Left forelimb (tissue), 1 donor: ENCODE results near the gene MAMDC2.

ENCODE experiments used
- DNase-seq: peaks from one replicate; pipeline ENCODE4 v3.0.0-alpha.2; 2018; ENCODE audit warnings: low spot score

MAMDC2 gene

GRCh38 chr9:70065572-70065971 is 21.9 kb downstream of the MAMDC2 start:
- DNase-seq: no peak

DNA sequence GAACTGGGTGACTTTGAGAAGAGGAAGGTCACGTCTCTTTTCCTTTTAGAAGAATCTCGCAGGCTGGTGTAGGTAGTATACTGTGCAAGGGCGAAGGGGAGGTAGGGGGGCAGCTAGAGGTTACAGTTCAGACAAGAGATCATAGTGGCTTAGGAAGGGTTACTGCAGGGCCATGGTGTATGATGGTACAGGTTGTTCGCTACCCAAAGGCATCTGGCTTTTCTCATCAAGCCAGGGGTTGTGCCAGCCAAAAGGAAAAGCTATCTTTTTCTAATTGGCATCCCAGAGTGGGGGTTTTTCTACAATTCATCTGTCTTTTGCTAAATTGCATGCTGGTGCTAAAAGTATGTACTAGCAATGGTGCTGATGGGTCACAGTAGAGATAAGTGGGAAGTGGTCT is 22.8 kb downstream of the MAMDC2 start:
- DNase-seq: no peak

DNA sequence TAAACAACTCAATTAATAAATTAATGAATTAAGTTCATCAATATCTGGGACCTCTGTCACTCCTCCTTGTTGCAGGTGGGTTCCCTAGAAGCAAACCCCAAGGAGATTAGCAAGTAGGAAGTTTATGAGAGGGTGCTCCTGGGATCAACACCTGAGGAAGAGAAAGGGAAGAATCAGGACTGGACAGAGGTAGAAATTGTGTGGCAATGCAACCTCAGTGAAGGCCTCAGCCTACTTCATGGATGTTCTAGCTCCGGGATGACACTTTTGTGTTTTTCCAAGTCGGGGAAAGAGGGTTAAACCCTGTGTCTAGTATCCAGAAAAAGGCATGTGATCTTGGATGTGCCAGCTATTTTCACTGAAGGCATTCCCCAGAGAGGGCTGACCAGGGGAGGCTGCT is 23.2 kb downstream of the MAMDC2 start:
- no peak for DNase-seq

- DNase-seq: no peak
These were observed 26.1 kb downstream of the MAMDC2 start for GRCh38 chr9:70069704-70070103.

GRCh38 chr9:70073193-70073592 is 29.5 kb downstream of the MAMDC2 start:
- no peak for DNase-seq

DNA sequence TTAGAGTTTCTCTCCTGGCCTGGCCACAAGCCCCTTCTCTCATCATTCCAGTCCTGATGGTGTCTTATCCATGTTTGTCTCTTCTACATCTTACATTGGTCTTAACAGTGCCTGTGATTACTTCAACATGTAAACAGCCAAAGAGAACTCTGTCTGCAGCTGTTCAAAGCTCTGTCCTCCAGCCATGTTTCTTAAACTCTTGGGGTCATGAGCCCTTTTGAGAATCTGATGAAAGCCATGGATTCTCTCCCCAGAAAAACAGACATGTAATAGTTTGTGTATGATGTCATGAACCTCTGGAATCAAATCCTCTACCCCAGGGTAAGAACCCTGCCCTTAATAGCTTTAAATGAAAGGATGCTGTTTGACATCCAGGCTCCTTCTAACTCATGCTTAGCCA is 30.1 kb downstream of the MAMDC2 start:
- no peak for DNase-seq

GRCh38 chr9:70076678-70077077 is 33.0 kb downstream of the MAMDC2 start:
- no peak for DNase-seq

- no peak for DNase-seq
These were observed 35.9 kb downstream of the MAMDC2 start for GRCh38 chr9:70079417-70080037.

DNA sequence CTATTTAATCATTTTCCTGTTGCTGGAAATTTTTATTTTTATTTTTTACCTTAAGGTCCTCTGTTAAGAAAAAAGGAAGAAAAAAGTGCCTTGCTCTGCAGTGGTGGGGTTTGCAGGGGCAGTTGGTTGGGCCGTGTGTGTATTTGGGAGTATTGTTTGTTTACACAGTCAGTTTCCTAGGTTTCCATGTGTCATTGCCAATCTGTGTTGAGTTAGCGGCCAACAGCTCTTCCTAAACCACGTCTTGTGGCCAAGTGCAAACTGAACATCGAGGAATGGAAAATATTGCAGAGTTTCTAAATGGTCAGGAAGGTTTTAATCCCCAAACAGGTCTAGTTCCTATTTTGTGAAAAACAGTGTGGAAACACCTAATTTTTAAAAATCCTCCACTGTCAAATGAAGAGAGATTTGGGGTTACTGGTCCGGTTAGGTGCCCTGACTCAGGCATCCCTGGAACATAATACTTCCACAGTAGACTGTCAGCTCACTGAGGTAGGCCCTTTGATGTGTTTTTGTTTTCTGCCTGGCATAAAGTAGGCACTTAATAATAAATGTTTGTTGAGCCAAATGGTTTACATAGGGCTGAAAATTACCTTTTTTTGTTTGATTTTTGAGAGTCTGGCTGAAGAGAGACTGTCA is 37.0 kb downstream of the MAMDC2 start:
- DNase-seq: no peak

DNA sequence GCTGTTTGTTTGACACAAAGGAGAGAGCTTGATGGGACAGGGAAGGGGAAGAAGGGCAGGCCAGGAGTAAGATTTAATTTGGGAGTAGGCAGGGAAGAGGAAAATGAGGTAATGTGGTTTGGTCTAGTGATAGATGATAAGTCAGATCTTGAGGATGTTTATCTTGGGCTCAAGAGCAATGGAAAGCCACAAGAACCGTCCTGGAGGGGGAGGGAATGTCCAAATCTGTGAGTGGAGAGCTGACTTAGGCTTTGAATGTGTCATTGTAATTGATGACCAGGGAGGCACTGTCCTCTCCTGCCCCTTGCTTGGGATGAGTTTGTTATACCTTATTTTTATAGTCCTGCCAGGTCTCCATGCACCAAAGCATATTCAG is 37.5 kb downstream of the MAMDC2 start:
- no peak for DNase-seq

- DNase-seq: no peak
These were observed 39.8 kb downstream of the MAMDC2 start for GRCh38 chr9:70083429-70083828.

DNA sequence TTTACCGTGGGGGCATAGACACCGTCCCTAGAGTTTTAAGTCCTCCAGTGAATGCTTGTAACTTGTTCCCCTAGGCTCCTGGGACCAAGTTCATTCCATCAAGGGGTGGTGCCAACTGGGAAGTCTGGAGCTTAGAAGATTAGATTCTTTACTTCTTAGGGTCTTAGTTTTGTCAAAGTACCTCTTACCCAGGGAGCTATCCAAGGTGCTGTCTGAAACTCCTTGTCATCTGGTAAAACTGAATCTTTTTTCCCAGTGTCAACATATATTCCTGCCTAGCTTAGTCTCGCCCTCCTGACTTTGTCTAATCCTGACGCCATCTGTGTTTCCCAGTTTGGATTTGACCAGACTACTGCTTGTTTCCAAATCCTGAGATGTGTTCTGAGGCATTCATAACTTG is 41.6 kb downstream of the MAMDC2 start:
- DNase-seq: no peak

DNA sequence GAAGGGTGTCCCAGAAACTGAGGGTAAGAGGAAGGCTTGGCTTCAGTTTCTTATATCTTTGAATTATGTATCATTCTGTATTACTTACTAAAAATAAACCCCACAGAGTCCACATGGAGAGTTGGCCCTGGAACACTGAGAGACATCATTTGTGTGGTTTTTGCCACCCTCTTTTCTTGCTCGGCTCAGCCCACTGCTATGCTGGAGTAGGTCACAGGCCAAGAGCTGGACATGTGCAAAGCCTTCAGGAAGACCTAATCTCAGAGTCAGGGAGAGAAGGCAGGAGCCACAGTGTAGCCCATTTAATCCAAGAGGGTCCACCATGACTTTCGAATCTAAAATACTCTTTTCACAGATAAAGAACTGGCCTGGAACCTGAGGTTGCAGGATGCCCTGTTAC is 47.5 kb downstream of the MAMDC2 start:
- DNase-seq: no peak

GRCh38 chr9:70091572-70091971 is 47.9 kb downstream of the MAMDC2 start:
- no peak for DNase-seq

- DNase-seq: no peak
These were observed 48.5 kb downstream of the MAMDC2 start for GRCh38 chr9:70092190-70092589.

DNA sequence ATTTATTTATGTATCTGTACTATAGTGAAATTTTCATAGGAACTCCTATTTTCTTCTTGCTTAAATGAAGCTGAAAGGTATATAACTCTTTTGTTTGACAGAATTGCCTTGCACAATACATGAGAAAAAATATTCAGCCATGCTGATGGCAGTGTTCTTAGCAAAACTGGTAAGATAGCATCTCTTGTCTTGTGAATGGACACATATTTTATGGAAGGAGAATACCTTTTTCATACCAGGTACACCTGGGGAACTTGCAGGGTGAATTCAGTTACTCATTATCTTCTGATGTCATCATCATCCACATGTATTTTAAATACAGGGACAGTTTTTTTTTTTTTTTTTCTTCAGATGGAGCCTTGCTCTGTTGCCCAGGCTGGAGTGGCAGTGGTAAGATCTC is 49.4 kb downstream of the MAMDC2 start:
- DNase-seq: no peak

GRCh38 chr9:70093944-70094343 is 50.3 kb downstream of the MAMDC2 start:
- DNase-seq: no peak

GRCh38 chr9:70094747-70095146 is 51.1 kb downstream of the MAMDC2 start:
- DNase-seq: no peak

- DNase-seq: no peak
These were observed 53.5 kb downstream of the MAMDC2 start for GRCh38 chr9:70097187-70097586.

DNA sequence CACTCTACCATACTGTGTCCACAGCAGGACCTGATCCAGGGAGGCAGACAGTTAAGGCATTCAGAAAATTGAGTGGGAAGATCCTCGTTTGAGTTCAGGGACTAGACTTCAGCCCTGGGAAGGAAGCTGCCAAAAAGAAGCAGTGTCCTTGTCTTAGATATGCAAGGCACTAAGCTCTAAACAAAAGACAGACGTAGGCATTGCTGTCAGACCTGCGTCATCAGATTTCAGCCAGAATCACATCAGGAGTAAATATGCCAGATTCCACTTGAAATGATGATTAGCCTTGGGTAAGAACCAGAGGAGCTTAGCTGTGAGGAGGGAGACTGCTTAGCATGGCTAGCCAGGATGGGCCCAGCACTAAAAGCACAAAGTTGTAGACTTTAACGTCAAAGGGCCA is 56.7 kb downstream of the MAMDC2 start:
- DNase-seq: no peak

- DNase-seq: no peak
These were observed 57.6 kb downstream of the MAMDC2 start for GRCh38 chr9:70101265-70101664.

GRCh38 chr9:70105147-70105546 is 61.5 kb downstream of the MAMDC2 start:
- DNase-seq: no peak

DNA sequence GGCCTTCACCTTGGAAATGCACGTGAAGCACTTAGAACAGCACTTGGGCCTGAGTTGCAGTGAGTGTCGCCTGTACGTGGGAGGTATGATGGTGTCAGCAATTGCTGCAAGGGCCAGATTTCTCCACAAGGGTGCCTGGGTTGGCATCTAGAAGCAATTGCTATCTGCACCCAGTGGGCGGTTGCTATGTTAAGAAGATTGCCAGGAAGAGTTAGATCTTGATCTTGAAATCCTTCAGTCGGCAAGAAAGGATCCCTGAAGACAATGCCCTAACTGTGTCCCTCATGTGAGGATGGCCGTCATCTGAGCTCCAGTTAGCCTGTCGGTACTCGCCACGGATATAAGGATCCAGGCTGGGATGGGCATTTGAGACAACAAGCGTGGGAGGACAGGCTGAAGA is 62.9 kb downstream of the MAMDC2 start:
- DNase-seq: no peak

GRCh38 chr9:70107558-70107957 is 63.9 kb downstream of the MAMDC2 start:
- no peak for DNase-seq
